Activated naive CD4-positive, alpha-beta T cell treated with Interleukin-2 at 50 U/mL for 16 hours (primary cell): ENCODE results near the gene SGCD.

ENCODE experiments used
- DNase-seq: peaks from one replicate; pipeline ENCODE4 v3.0.0-alpha.2; 2020

SGCD gene

DNA sequence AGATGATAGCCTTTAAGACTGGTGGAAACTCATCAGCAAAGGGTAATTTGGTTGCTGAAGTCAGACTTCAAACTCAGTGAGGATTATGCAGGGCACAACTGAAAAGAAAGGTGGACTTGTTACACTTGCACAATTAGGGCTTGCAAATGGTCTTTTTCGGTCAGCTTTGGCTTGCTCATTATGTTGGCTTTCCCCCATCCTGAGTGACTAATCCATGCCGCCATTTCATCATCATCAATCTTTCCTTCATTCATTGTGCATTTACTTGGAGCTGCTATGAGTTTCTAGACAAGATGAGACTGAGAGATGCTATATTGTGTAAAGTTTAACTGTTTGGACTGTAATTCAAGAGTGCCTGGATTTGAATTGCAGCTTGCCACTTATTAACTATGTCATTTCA lies 388.3 kb downstream of the SGCD start:
- no peak for DNase-seq

DNA sequence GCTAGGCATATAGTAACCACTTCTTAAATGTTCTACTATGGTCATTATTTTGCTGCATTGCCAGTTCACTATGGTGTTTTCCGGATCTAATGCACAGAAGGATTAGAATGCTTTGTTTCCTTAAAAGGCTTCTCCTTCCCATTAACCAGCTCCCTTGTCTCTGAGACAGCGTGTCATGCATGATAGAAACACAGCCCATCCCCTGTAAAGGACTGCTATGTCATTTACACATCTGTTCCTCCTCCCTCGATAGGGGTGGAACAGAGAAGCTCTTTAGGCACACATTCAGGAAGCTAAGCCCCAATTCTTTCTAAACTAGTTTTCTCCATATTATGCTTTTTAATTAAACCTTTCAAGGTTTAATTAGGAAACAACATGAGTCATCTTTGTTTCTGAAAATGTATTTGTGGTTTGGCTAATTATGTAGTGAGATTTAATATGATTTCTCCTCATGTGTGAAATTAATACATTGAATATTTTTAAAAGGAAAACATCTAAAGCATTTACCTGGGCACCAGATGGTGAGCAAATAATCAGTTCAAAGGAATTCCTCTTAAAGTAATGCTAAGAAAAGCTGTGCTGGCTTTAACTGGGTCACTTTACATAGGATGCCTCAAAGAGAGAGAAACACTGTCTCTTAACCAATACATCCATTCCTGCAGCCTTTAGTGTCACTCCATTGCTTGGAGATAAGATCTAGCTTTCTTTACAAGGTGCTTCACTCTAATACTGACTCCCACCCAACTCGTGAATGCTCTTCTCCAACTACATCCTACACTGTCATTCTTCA lies 389.8 kb downstream of the SGCD start:
- no peak for DNase-seq

DNA sequence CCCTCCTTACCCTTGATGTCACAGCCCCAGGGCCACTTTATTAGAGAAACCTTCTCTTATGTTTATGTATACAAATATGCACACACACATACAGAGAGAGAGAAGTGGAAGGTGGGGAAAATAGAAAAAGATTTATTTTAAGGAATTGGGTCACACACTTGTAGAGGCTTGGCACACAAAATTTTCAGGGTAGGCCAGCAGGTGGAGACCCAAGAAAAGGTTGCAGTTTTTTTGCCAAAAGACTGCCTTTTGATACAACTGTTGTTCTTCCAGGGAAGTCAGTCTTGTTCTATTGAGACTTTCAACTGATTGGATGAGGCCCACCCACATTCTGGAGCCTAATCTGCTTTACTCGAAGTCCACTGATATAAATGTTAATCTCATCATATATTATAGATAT lies 392.0 kb downstream of the SGCD start:
- DNase-seq = no peak

DNA sequence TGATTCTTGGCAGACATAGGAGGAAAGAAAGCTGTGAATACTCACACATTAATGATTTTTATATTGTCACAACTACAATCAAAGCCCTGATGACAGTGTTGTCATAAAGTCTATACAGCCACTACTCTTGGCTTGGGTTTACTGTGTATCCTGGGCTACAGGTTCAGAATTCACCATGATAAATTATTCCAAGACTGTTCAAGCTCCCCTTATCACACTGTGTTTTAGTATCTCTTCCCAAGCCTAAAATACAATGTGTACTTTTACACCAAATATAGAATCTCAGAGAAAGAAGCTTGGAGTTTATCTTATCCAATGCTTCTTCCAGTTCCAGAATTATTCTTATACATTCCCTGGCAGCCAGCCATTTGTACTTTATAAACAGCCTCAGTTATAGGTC lies 395.4 kb downstream of the SGCD start:
- DNase-seq = no peak

DNA sequence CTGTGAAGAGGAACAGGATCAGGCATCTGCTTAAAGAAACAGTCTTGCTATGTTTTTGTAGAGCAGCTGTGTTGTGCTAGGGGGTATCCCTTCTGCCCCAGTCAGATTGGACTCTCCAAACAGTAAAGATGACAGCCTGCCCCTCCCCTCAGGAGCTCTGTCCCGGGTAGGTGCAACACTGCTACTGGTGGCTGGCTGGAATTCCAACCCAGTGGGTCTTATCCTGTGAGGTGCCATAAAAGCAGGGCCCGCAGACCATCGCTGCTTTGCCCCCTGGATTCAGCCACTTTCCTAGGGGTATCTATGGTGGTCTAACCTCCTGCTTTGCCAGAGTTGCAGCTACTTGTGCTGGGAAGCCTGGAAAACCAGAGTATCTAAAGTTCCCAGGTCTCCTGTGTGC lies 408.5 kb downstream of the SGCD start:
- DNase-seq = no peak

DNA sequence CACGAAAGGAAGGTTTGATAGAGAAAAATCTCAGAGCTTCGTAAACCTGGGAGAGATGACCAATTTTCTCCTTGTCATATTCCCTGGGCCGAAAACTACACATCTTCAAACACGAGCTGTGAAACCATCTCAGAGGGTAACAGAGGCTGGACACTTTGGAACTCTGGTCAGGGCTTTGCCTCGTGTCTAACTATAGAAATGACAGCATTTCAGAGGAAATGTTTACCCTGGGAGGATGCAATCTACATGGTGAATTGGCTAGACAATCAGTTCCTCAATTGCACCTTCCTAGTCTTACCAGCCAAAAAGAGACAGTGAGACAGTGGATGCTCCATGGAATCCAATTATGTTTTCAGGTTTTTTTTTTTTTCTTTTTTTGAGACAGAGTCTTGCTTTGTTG lies 414.6 kb downstream of the SGCD start:
- no peak for DNase-seq

DNA sequence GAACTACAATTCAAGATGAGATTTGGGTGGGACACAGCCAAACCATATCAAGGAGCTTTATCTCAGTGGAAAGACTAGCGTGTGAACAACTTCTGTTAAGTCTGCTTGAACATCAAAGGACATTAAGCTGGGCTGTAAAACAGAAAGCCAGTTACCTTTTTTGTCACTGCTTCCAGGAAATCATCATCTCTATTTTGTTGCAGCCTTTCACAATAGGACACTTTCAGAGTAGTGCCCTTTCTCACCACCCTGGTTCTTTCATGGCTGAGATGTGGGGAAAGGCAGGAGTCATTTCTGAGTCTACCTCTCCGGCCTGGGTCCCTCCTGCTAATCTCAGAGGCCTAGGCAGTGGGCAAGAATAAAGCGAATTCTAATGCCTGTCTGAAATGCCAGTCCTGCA lies 426.9 kb downstream of the SGCD start:
- no peak for DNase-seq

DNA sequence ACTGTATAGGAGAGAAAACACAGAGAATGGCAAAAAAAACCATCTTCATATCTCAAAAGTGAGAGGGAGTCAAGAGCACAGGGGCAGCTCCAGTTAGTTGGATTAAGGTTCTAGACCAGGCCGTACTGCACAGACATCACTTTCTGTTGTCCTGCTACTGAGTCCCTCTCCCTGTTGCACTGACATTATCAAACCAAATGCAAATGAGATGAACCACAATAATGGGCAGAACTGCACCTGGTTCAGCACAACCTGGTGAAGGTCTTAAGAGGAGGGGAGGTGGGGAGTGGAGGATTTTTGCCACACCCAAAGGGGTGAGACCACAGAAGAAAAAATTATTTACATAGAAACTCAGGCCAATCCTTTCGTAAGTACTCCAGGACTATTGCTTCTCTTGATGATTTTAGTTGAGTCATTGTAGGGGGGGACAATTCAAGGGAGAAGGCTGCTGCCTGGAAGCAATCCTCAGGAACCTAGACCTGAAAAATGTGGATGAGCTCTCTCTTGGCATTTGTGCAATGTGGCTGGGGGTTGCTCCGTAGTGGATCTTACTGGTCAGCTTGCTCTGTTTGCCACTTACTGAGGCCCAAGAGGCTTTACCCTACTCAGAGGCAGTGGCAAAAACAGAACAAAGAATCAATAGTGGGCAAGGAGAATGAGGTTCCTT lies 428.6 kb downstream of the SGCD start:
- DNase-seq = no peak

DNA sequence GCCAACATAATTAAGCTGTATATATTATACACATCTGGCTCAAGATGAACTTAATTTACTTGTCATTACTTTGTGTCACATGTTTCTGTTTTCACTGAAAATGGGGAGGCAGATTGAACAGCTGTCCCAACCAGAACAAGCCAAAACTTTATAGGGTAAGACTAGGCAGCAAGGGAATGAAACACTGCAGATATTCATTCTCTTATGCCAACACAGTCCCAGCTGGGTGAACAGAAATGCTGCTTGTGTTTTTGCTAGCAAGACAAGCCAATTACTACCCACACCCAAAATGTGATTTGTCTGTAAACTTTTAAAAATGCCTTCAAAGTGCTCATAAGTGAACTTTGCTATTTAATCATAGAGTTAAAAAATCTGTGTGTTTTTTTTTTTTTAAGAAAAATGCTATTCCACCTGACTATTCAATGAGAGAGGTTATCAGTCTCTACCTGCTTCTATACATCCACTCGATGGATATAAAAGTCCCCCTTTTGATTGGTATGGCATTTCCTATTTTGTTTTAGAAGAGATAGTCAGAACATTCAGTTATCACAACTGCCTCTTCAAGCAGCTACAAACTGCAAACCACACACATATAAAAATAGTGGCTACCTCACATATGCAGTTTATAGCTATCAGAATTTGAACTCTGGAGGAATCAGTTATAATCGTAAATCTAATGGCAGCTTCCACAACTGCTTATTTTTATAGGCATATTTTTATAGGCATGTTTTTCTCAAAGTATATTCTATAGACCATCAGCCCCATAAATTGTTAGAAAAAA lies 431.2 kb downstream of the SGCD start:
- DNase-seq = no peak

DNA sequence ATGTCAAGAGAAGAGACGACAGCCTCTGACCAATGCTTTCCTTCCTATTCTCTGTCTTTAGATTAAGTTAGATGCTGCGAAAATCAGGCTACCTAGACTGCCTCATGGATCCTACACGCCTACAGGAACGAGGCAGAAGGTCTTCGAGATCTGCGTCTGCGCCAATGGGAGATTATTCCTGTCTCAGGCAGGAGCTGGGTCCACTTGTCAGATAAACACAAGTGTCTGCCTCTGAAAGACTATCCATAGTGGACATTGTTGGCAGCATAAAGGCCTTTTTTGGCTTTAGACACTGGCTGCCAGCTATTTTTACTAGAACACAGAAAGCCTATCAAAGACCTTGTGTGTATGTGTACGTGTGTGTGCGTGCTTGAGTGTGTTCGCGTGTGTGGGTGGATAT lies 432.2 kb downstream of the SGCD start:
- no peak for DNase-seq

DNA sequence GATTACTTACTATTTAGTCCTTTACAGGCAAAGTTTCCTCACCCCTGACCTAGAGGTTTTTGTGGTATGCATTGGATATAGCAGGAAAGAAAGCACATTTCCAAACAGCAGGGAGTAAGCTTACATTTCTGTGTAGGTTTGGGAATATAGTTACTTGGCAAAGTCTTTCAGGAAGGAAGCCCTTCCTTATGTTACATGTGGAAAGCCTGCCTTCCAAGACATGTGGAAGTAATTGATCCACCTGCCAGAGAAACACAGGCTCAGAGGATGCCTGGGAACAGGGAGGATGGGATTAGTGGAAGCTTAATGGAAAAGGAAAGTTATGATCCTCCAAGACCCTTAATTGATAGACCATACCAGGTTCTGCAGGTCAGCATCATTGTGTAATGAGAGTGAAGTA lies 435.8 kb downstream of the SGCD start:
- DNase-seq = no peak

DNA sequence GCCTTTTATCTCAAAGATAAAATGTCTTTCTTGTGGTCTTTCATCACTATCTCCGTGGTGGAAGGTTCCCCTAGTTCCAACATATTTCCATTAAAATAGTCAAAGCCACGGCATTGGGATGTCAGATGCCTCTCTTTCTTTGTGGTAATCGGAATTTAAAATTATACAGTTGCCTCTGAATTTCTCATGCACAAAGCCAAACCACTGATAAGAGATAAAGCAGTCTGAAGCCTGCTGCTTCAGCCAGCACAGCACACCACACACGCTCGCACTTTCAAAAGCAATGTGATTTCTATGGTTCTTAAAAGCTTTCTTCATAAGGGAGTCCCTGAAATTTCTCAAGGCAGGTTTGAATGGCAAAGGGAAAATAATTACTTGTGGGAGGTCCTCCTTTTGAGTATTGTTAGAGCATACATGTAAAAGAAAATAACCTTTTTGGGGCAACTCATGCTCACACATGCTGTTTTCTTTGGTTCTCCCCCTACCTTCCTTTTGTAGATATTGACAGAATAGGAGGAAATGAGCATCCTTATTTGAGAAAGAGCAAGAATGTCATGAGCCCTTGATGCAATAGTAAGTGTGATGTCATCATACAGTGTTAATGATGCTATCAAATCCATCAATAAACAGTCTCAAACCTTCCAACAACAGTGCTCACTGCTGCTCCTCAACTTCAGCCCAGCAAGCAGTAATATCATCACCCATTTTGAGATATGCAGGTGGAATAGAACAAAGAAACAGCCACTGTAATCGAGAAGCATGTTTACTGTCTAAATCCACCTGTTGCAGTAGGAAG lies 437.4 kb downstream of the SGCD start:
- DNase-seq = no peak

DNA sequence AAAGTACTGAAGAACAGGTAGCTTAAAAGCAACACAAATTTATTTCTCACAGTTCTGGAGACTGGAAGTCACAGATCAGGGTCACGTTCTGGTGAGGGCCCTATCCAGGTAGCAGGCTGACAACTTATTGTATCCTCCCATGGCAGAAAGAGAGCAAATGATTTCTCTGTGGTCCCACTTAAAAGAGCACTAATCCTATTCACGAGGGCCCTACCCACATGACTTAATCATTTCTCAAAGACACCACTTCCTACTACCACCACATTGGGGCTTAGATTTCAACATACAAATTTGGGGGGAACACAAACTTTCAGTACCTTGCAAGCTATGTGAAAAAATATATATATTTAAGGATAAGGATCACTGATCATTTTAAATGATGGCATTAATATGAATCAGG lies 447.3 kb downstream of the SGCD start:
- DNase-seq = no peak

DNA sequence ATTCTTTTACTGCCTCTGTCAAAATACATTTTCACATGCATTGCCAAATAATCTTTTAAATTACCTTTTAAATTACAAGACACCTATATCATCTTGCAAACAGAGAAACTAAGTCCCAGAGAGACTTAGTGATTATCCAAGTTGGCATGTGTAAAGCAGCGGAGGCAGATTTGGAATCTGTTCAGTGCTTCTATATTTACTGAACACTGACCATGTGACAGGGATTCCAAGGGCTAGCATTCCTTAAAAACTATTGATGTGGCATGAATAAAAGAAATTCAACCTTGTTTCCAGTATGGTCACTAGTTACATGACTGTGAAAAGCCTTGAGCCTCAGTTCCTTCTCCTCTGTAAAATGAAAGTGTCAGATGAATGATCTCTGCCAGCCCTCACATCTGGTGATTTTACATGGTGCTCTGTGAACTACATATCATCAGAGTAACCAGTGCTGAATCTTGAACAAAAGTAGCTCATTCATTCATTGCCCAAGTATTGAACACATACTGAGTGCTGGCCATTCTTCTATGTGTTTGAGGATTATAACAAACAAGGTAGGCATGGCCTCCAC lies 451.3 kb downstream of the SGCD start:
- DNase-seq = no peak

DNA sequence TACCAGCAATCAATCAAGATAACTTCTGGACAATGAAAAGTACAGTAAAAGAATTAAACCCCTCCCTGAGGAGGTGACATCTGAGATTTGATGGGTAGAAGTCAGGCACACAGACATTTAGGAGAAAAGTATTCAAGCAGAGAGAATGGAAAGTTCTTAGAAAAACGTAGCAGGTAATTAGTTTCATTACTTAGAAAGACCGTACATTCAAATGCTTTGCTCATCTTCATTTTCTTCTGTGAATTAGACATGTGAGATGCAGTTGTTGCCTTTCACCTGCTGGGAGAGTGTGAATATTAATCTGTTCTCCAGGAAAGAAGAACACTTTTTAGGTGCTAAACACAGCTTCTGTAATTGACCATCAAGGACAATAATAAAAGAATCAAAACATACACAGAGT lies 451.8 kb downstream of the SGCD start:
- DNase-seq = no peak

DNA sequence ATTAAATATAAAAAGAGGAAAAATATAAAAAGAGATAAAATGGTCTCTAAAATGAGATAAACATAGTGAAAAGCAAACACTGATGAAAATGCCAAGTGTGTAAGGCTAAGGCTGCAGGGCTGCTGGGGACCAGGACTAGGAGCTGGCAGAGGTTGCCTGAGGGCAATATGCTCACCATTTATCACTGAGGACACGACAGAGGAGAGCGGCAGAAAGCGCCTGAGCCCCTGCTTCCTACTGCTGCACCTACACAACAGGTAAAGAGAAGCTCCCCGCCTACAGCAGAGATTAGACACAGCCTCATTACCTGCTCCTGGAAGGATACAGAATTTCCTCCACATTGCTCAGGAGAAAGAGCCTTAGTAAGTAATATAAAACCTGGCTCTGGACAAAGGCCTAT lies 452.5 kb downstream of the SGCD start:
- DNase-seq = no peak

DNA sequence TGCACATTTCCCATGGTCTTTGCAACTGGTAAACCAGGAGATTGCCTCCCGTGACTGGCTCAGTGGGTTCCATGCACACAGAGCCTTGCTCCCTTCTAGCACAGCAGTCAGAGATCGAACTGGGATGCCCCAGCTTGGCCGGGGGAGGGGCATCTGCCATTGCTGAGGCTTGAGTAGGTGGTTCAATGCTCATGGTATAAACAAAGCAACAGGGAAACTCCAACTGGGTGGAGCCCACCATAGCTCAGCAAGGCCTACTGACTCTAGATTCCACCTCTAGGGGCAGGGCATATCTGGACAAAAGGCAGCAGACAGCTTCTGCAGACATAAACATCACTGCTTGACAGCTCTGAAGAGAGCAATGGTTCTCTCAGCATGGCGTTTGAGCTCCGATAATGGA lies 456.1 kb downstream of the SGCD start:
- DNase-seq = no peak

DNA sequence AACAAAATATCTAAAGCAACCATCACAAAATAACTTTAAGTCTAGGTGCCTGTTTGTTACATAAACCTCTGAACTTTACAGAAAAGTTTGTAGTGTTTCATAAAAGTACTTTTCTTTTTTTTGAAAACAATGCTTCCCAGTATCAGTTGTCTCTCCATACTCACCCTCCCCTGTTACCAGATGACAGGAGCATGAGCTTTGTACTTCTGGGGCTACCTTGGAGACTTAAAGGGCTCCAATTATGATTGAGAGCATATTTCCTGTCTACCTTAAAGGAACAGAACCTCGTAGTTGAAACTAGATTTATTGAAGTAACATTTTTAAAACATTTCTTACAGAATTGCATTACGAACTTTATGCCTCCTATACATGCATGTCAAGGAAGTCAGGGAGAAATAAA lies 467.7 kb downstream of the SGCD start:
- DNase-seq = no peak

DNA sequence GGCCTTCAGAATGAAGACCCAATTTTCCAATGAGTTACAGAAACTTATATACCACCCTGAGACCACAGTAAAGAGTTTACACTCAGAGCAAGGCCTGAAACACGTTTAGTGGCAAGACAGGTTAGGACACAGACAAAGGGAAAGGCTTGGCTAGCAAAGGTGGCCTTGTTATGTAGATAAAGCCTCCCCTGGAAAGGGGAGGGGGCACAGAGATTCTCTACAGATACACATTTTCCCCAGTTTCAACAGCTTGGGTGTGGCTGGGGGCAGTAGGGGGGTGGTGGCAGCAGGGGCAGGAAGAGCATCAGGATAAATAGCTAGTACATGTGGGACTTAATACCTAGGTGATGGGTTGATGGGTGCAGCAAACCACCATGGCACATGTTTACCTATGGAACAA lies 471.2 kb downstream of the SGCD start:
- DNase-seq = no peak

DNA sequence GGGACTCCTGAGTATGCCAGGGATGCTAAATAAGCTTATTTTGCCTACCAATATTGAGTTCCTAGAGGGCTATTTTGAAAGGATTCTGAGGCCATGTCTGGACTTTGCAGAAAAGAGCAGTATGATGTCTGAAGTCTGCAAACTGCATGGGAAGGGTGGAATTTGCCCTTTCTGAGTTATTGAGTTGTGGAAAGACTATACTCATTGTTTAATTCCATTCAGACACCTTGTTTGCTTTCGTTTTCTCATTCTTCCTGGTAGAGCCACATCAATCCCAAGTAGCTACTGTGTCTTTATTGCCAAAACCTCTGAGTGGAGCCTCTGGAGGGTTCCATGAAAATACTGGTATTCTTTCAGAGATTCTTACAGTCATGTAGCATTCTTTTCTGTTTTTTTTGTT lies 472.2 kb downstream of the SGCD start:
- no peak for DNase-seq

DNA sequence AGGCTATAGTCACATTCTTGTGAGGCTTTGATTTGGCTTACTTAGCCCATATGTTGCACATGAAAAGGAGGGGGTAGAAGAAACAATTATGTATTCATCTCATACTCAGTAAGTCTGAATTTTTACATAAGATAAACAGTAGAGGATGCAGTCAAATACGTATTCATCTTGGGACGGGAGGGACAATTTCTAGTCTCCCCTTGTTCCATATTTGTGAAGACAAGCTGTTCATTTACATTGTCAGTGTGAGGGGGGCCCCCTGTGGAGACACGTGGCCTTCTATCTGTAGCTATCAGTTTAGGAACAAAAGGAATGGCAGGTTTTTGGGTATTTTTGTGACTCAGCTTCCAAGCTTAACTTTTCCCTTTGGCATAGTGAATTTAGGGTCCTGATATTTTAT lies 474.0 kb downstream of the SGCD start:
- no peak for DNase-seq

DNA sequence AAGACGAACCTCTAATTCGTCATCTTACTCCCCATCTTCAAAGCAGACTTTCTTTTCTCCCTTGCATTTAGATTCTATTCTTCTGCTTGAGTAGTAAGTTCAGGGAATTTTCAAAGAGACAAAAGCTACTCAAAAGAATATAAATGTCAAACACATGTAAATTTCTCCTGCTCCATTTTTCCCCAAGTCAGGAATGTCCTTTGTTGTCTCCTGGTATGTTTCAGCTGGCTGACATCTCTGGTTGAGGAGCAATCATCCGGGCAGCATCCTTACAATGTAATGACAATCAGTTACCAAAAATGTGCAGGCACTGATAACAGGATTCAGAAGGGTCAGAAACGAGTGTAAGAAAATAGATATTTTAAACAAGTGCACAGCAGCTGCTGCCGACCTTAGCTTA lies 475.5 kb downstream of the SGCD start:
- no peak for DNase-seq

DNA sequence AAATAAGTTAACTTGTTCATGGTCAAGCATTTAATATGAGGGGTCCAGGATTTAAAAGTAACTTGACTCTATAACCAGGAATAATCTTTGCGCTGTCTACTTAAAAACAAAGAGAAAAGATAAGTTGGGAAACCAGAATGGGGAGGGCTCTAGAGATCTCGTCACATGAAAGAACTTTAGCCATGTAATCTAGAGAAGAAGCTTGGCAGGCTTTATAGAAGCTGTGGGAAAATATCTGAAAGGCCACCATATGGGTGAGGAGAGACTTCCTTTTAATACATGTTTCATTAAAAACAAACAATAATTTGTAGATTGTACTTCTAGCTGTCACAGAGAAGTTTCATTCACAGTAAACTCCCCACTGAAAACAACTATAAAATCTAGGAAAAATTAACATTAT lies 476.4 kb downstream of the SGCD start:
- no peak for DNase-seq
